Kidney (tissue), 14 donors: Measurements from ENCODE around the gene ANKRD33. TPM values are rescaled to one million over a fixed set of nuclear protein-coding genes. Genes with fewer than 3 reads are reported as not detected.

Experiments used
- DNase-seq, 5 donors: peaks; one replicate each; pipeline ENCODE4 v3.0.0-alpha.2; 2013 to 2020
- FAIRE-seq: peaks from 2 replicates; lab custom pipeline; 2012; peaks lifted over from hg19 to GRCh38; lab: Jason Lieb, UNC
- H3K27ac ChIP-seq, 2 donors: one replicate each; pipeline ENCODE4 v1.7.0; 2013; ENCODE audit warnings: low read depth in 2 of 2, low read length in 2 of 2, inconsistent platforms in 1 of 2
- H3K27me3 ChIP-seq: one replicate; pipeline ENCODE4 v1.7.1; 2013; ENCODE audit warnings: low read length, inconsistent platforms; ENCODE audit not compliant: control insufficient read depth, insufficient read depth
- H3K36me3 ChIP-seq, 3 donors: one replicate each; pipeline versions ENCODE4 v1.7.0 to v1.7.1; 2013; ENCODE audit warnings: low read length in 3 of 3, control low read depth in 1 of 3, inconsistent platforms in 1 of 3; ENCODE audit not compliant: insufficient read depth in 3 of 3, control insufficient read depth in 2 of 3
- H3K4me1 ChIP-seq, 3 donors: one replicate each; pipeline versions ENCODE4 v1.7.0 to v1.7.1; 2013; ENCODE audit warnings: low read length in 3 of 3, inconsistent platforms in 1 of 3, low read depth in 1 of 3; ENCODE audit not compliant: control insufficient read depth in 2 of 3, insufficient read depth in 2 of 3
- H3K4me3 ChIP-seq, 3 donors: one replicate each; pipeline versions ENCODE4 v1.7.0 to v1.8.1; 2013; ENCODE audit warnings: low read length in 3 of 3, control low read depth in 1 of 3, inconsistent platforms in 1 of 3
- H3K9ac ChIP-seq, 3 donors: one replicate each; pipeline versions ENCODE4 v1.7.0 to v1.7.1; 2013; ENCODE audit warnings: low read length in 3 of 3, control low read depth in 1 of 3, inconsistent platforms in 1 of 3
- H3K9me3 ChIP-seq, 3 donors: one replicate each; pipeline versions ENCODE4 v1.7.0 to v1.7.1; 2013; ENCODE audit warnings: low read length in 3 of 3, control low read depth in 1 of 3, inconsistent platforms in 1 of 3; ENCODE audit not compliant: control insufficient read depth in 2 of 3, insufficient read depth in 1 of 3
- intact Hi-C: fragments of 100-400 bp; cut with DNase I; formaldehyde crosslinking; loops from one replicate; pipeline ENCODE4 v1.11.1; 2022
- polyA plus RNA-seq: library from polyadenylated mRNA; stranded (reverse); fragments of 350-450 nt; fragmentation: Illumina TruSeq; extraction: RNeasy Lipid Tissue Mini Kit (QIAGEN cat#74804); gene quantifications from one replicate; pipeline ENCODE4 v1.2.3, GENCODE V29; 2014; ENCODE audit warnings: low read depth, low replicate concordance; ENCODE audit not compliant: insufficient read depth
- total RNA-seq: library from RNA; stranded (reverse); fragmentation: NEBNext Ultra II Directional; extraction: Animal tissue kit (Norgen Biotek cat#: 25700); gene quantifications from one replicate; pipeline ENCODE4 v1.2.1, GENCODE V29; 2021
- TF ChIP-seq, protein P1 (sequence below): IDR thresholded peaks from 3 replicates; pipeline ENCODE4 v1.5.1; 2012; ENCODE audit warnings: mild to moderate bottlenecking, moderate library complexity, borderline replicate concordance; ENCODE audit not compliant: insufficient read depth; ENCODE audit errors: extremely low read depth
- donor health status: control.
- donor health status: control.
- donor health status: control.
- donor health status: control.
- donor health status: control.
- donor health status: DM: yes; HTN: yes; CAD: no.
- donor health status: Normal renal cell carcinoma (clear cell type).

The ANKRD33 gene
- total and polyA plus RNA-seq, 2 donors from 2014 or later, result not detected

DNA sequence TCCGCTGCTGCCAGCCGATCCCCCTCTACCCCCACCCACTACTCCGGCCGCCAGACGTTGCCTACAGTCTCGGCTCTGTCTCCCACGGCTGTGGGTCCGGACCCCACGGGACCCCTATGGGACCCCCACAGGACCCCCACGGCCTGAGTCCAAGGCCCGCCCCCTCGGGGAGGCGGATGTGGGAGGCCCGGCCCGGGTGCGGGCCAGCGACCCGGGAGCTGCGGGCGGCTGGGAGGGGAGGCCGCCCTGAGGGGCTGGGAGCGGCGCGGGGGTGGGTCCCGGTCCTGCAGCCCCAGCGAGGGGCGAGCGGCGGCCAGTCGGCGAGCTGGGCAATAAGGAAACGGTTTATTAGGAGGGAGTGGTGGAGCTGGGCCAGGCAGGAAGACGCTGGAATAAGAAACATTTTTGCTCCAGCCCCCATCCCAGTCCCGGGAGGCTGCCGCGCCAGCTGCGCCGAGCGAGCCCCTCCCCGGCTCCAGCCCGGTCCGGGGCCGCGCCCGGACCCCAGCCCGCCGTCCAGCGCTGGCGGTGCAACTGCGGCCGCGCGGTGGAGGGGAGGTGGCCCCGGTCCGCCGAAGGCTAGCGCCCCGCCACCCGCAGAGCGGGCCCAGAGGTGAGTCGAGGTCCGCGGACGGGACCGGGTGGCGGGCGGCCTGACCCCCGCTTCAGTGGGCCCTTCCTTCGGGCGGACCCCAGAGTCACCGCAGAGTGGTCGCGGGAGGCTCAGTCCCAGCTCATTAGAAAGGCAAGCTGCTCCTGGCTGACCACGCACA is 19.4 kb downstream of the ANKRD33 start, which contains the start of gene ACVRL1:
ACVRL1 (plus strand) TSS at position 422 of the 773 bp plus-strand sequence. CDS start 4,971 bp downstream, outside the sequence.
- Histone ChIP-seq H3K27ac (peak within 1 kb of the TSS; percentile 66 to 91), H3K4me3 (peak within 1 kb of the TSS; percentile 76 to 83 (median 77)), H3K9me3 (no peaks in the 10 kb centered on the region), H3K27me3 (no peaks in the 10 kb centered on the region), H3K9ac (peak within 1 kb of the TSS; percentile 53 to 63 (median 57)), H3K4me1 (peaks cover 5 to 20% (median 12%) of the 10 kb centered on the region in 3 donors), H3K36me3 (no peaks in the 10 kb centered on the region)
- DNase-seq (peak in 3 of 5 donors; percentile 40 to 80 (median 77)), FAIRE-seq (no peak)
- intact Hi-C loops, result no loop called here
- TF ChIP-seq, protein P1, sequence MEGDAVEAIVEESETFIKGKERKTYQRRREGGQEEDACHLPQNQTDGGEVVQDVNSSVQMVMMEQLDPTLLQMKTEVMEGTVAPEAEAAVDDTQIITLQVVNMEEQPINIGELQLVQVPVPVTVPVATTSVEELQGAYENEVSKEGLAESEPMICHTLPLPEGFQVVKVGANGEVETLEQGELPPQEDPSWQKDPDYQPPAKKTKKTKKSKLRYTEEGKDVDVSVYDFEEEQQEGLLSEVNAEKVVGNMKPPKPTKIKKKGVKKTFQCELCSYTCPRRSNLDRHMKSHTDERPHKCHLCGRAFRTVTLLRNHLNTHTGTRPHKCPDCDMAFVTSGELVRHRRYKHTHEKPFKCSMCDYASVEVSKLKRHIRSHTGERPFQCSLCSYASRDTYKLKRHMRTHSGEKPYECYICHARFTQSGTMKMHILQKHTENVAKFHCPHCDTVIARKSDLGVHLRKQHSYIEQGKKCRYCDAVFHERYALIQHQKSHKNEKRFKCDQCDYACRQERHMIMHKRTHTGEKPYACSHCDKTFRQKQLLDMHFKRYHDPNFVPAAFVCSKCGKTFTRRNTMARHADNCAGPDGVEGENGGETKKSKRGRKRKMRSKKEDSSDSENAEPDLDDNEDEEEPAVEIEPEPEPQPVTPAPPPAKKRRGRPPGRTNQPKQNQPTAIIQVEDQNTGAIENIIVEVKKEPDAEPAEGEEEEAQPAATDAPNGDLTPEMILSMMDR, result no peak

DNA sequence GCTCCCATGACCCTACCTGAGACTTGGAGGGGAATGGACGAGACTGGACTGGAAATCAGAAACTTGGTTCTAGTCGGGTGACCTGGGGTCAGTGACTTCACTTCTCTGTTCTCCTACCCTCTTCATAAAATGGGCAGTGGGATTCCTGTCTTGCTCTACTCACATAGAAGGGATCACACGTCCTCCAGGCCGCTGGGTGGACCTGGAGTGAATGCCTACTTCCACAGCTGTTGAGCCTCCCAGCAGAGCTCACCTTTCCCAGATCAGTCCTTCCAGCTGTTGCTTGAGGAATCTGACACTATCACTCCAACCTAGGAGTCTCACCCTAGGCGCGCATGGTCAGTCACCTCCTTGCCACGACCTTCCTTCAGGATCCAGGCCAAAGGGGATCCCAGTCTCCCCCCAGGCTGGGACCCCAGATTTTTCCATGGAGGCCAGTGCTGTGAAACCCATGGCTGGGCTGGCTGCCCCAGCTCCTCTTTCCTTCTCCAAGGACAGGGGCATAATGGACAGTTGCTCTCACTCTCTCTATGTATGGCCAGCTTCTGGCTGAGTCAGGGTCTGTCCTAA is 20.0 kb downstream of the ANKRD33 start:
- DNase-seq, result peak in 2 of 5 donors; percentile 39 to 60
- peak overlapping the region; percentile 76 to 83 (median 77) for H3K4me3 ChIP-seq
- H3K9me3 ChIP-seq, result no peaks in the 10 kb centered on the region
- TF ChIP-seq, protein P1, result no peak
- H3K36me3 ChIP-seq, result no peaks in the 10 kb centered on the region
- no peak for FAIRE-seq
- H3K4me1 ChIP-seq, result peaks cover 5 to 23% (median 12%) of the 10 kb centered on the region in 3 donors
- no peaks in the 10 kb centered on the region for H3K27me3 ChIP-seq
- H3K9ac ChIP-seq, result peak overlapping the region; percentile 53 to 63 (median 57)
- peak overlapping the region; percentile 66 to 91 for H3K27ac ChIP-seq
- intact Hi-C loops, result no loop called here

DNA sequence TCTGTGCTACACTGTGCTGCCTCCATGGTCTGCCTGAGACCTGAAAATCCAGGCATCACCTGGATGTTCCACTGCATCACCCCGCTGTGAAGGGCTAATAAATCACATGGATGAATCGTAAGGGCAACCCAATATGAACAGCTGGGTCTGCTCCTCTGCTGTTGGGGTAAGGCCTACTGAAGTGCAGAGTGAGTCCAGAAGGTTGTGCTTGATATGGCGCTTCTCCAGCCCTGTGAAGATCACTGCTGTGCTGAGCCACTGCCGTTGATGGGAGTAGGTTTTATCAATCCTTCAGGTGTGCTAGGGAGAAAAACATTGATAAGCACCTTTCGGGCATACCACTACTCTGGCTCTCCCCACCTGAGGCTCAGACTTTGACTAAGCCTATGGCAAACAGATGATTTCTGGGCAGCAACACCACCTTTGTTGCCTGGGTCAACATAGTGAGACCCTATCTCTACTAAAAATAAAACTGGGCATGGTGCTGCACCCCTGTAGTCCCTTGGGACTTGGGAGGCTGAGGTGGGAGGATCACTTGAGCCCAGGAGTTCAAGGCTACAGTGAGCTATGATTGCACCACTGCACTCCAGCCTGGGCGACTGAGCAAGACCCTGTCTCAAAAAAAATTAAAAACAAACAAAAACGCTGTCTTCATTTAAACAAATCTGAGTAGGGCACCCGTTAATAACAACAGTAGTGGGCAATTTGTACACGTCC is 21.1 kb downstream of the ANKRD33 start:
- no peaks in the 10 kb centered on the region for H3K9me3 ChIP-seq
- H3K4me3 ChIP-seq, result peak overlapping the region in 2 of 3 donors; percentile 76 to 77
- H3K4me1 ChIP-seq, result peaks cover 5 to 23% (median 12%) of the 10 kb centered on the region in 3 donors
- H3K27ac ChIP-seq, result peak overlapping the region; percentile 66
- H3K36me3 ChIP-seq, result no peaks in the 10 kb centered on the region
- TF ChIP-seq, protein P1, result no peak
- H3K27me3 ChIP-seq, result no peaks in the 10 kb centered on the region
- intact Hi-C loops, result no loop called here
- DNase-seq (peak in 1 of 5 donors; percentile 43), FAIRE-seq (no peak)
- H3K9ac ChIP-seq, result peak overlapping the region in 1 of 3 donors; percentile 57
